ENCODE data around the gene SEH1L. TPM values are rescaled to one million over a fixed set of nuclear protein-coding genes. Genes with fewer than 3 reads are reported as not detected.

The SEH1L gene
- total RNA-seq, 4 donors from 2014 or later = 21.9 to 55.5 (median 38.9) TPM

DNA sequence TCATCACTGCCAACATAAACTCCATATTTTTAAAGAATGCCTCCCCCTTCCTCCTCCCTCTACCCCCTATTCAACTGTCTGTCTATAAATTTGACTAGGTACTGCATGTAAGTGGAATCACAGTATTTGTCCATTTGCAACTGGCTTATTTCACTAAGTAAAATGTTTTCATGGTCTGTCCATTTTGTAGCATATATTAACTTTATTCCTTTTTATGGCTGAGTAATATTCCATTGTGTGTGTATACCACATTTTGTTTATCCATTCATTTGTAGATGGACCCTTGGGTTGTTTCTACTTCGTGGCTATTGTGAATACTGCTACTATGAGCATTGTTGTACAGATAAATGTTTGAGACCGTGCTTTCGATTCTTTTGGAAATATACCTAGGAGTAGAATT, 10.7 kb downstream of the SEH1L start:
- no peak for TF ChIP-seq POLR2A (IDR thresholded peaks at IDR 0.05)
- TF ChIP-seq, protein P1, sequence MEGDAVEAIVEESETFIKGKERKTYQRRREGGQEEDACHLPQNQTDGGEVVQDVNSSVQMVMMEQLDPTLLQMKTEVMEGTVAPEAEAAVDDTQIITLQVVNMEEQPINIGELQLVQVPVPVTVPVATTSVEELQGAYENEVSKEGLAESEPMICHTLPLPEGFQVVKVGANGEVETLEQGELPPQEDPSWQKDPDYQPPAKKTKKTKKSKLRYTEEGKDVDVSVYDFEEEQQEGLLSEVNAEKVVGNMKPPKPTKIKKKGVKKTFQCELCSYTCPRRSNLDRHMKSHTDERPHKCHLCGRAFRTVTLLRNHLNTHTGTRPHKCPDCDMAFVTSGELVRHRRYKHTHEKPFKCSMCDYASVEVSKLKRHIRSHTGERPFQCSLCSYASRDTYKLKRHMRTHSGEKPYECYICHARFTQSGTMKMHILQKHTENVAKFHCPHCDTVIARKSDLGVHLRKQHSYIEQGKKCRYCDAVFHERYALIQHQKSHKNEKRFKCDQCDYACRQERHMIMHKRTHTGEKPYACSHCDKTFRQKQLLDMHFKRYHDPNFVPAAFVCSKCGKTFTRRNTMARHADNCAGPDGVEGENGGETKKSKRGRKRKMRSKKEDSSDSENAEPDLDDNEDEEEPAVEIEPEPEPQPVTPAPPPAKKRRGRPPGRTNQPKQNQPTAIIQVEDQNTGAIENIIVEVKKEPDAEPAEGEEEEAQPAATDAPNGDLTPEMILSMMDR (IDR thresholded peaks at IDR 0.05) = no peak
- intact Hi-C loops (cut with DNase I) = no loop called here
- peaks cover 0 to 6% (median 0%) of the 10 kb centered on the region in 3 donors for H3K4me1 ChIP-seq
- peaks cover 0 to 76% (median 7%) of the 10 kb centered on the region in 3 donors for H3K36me3 ChIP-seq
- WGBS, 2 donors = 97 to 100% methylated on average over 3 of the region's 3 CpGs
- no peak overlapping the region for H3K4me3 ChIP-seq
- no peak overlapping the region for H3K27ac ChIP-seq
- H3K27me3 ChIP-seq = no peaks in the 10 kb centered on the region
- H3K9me3 ChIP-seq = no peaks in the 10 kb centered on the region
- DNase-seq = no peak

DNA sequence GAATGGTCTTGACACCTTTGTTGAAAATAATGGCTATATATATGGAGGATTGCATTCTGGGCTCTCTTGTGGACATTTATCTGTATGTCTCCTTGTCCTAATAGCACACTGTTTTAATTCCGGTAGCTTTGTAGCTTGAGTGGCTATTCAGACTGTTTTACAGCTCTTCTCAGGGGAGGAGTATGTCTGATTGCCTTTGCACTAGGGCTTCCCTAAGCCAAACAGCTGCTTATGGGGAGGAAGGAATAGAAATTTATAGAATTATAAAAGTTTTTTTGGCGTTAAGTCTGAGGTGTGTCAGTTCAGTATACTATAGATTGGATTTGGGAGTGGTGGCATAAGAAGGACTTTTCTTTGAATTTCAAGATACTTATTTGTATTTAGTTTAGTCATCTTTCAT, 12.6 kb downstream of the SEH1L start:
- Histone ChIP-seq H3K27ac (no peak overlapping the region), H3K27me3 (no peaks in the 10 kb centered on the region), H3K4me3 (no peak overlapping the region), H3K36me3 (peaks cover 0 to 80% (median 14%) of the 10 kb centered on the region in 3 donors), H3K4me1 (peaks cover 0 to 6% (median 0%) of the 10 kb centered on the region in 3 donors), H3K9me3 (no peaks in the 10 kb centered on the region)
- TF ChIP-seq POLR2A (IDR thresholded peaks at IDR 0.05) = no peak
- TF ChIP-seq, protein P1 (IDR thresholded peaks at IDR 0.05) = no peak
- DNase-seq = no peak
- 83 to 94% methylated on average over 2 of the region's 2 CpGs for WGBS, 2 donors
- intact Hi-C loops (cut with DNase I) = no loop called here

- Histone ChIP-seq H3K9me3 (no peaks in the 10 kb centered on the region), H3K36me3 (peaks cover 0 to 80% (median 13%) of the 10 kb centered on the region in 3 donors), H3K4me1 (peaks cover 0 to 6% (median 0%) of the 10 kb centered on the region in 3 donors), H3K27ac (no peak overlapping the region), H3K27me3 (no peaks in the 10 kb centered on the region), H3K4me3 (no peak overlapping the region)
- 70 to 73% methylated on average over 4 to 6 of the region's 6 CpGs for WGBS, 2 donors
- TF ChIP-seq, protein P1 (IDR thresholded peaks at IDR 0.05) = no peak
- TF ChIP-seq POLR2A (IDR thresholded peaks at IDR 0.05) = no peak
- intact Hi-C loops (cut with DNase I) = no loop called here
- DNase-seq = no peak
Measured at GRCh38 chr18:12960853-12961397, 13.1 kb downstream of the SEH1L start.

DNA sequence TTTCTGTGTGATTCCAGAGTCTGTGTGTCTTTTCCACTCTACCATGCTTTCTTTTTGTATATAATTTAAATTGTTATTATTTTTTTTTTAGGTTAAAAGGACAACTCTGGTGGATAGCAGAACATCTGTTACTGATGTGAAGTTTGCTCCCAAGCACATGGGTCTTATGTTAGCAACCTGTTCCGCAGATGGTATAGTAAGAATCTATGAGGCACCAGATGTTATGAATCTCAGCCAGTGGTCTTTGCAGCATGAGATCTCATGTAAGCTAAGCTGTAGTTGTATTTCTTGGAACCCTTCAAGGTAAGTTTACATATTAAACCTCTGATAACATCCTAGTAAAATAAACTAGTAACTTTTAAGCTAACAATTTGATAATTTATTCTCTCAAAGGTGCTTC, 15.3 kb downstream of the SEH1L start:
- Histone ChIP-seq H3K36me3 (peaks cover 0 to 84% (median 10%) of the 10 kb centered on the region in 3 donors), H3K27ac (no peak overlapping the region), H3K27me3 (no peaks in the 10 kb centered on the region), H3K4me1 (peaks cover 0 to 6% (median 0%) of the 10 kb centered on the region in 3 donors), H3K9me3 (no peaks in the 10 kb centered on the region), H3K4me3 (no peak overlapping the region)
- no peak for DNase-seq
- intact Hi-C loops (cut with DNase I) = no loop called here
- TF ChIP-seq POLR2A (IDR thresholded peaks at IDR 0.05) = no peak
- 88 to 100% methylated on average over 1 of the region's 1 CpG for WGBS, 2 donors

DNA sequence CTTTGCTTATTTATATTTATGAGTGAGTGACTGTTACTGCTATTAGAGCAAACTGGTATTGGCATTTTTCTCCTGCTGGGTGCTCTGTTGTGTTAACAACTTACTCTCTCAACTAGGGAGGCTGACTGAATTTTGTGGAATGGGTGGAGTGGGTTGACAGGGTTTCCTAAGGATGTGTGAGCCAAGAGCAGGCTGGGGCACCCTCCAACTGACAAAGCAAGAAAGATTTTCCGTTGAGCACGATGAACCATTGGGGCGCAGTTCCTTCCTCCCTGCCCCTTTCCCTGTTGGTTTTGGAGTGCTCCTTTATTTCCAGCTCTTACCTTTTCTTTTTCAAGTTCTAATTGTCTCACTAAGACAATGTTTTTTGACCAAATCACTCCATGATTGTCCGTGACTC, 20.3 kb downstream of the SEH1L start:
- Histone ChIP-seq H3K36me3 (peaks cover 0 to 99% (median 10%) of the 10 kb centered on the region in 3 donors), H3K27ac (no peak overlapping the region), H3K27me3 (no peaks in the 10 kb centered on the region), H3K9me3 (no peaks in the 10 kb centered on the region), H3K4me1 (no peaks in the 10 kb centered on the region), H3K4me3 (no peak overlapping the region)
- no peak for TF ChIP-seq POLR2A (IDR thresholded peaks at IDR 0.05)
- TF ChIP-seq, protein P1 (IDR thresholded peaks at IDR 0.05) = no peak
- WGBS, 2 donors = 87 to 88% methylated on average over 4 of the region's 4 CpGs
- intact Hi-C loops (cut with DNase I) = no loop called here
- DNase-seq = no peak

GRCh38 chr18:12968619-12969018, 20.8 kb downstream of the SEH1L start:
- no peak for DNase-seq
- peaks cover 0 to 99% (median 7%) of the 10 kb centered on the region in 3 donors for H3K36me3 ChIP-seq
- H3K9me3 ChIP-seq = no peaks in the 10 kb centered on the region
- no peaks in the 10 kb centered on the region for H3K4me1 ChIP-seq
- no peak overlapping the region for H3K27ac ChIP-seq
- H3K27me3 ChIP-seq = no peaks in the 10 kb centered on the region
- intact Hi-C loops (cut with DNase I) = no loop called here
- TF ChIP-seq, protein P1 (IDR thresholded peaks at IDR 0.05) = no peak
- TF ChIP-seq POLR2A (IDR thresholded peaks at IDR 0.05) = no peak
- WGBS, 2 donors = 90 to 93% methylated on average over 6 of the region's 6 CpGs
- no peak overlapping the region for H3K4me3 ChIP-seq

Data from esophagus squamous epithelium (tissue), 5 donors.